ENCODE measurements around the gene CFLAR. TPM values are rescaled to one million over a fixed set of nuclear protein-coding genes. Genes with fewer than 3 reads are reported as not detected.
A peak's percentile ranks its signal among the peaks of the same experiment; 100 is the strongest.

CFLAR gene
- total and polyA plus RNA-seq, 8 donors: 34.6 to 101 (median 49.7) TPM

GRCh38 chr2:201191132-201191875, 75.3 kb downstream of the CFLAR start:
- Histone ChIP-seq H3K27ac (no peak overlapping the region), H3K27me3 (no peaks in the 10 kb centered on the region), H3K36me3 (peaks cover 0 to 7% (median 0%) of the 10 kb centered on the region in 3 donors), H3K4me1 (no peaks in the 10 kb centered on the region), H3K4me3 (no peak overlapping the region), H3K9me3 (no peaks in the 10 kb centered on the region)
- peak in 3 of 4 donors; percentile 28 to 42 (median 35) for ATAC-seq
- 50 to 58% methylated on average over 4 of the region's 4 CpGs for WGBS, 2 donors
- intact Hi-C loops (cut with DNase I): no loop called here
- no peak for FAIRE-seq
- no peak for TF ChIP-seq CTCF (IDR thresholded peaks at IDR 0.05)
- DNase-seq: no peak

GRCh38 chr2:201194097-201194496, 78.1 kb downstream of the CFLAR start:
- Histone ChIP-seq H3K4me3 (no peak overlapping the region), H3K27me3 (no peaks in the 10 kb centered on the region), H3K36me3 (peaks cover 0 to 10% (median 0%) of the 10 kb centered on the region in 3 donors), H3K9me3 (no peaks in the 10 kb centered on the region), H3K27ac (no peak overlapping the region), H3K4me1 (no peaks in the 10 kb centered on the region)
- DNase-seq: no peak
- intact Hi-C loops (cut with DNase I): no loop called here
- WGBS, 2 donors: 78 to 83% methylated on average over 3 of the region's 3 CpGs
- no peak for TF ChIP-seq CTCF (IDR thresholded peaks at IDR 0.05)
- ATAC-seq: no peak
- FAIRE-seq: peak; percentile 67

GRCh38 chr2:201195331-201195730, 79.4 kb downstream of the CFLAR start:
- Histone ChIP-seq H3K4me3 (no peak overlapping the region), H3K27ac (no peak overlapping the region), H3K4me1 (no peaks in the 10 kb centered on the region), H3K9me3 (no peaks in the 10 kb centered on the region), H3K27me3 (no peaks in the 10 kb centered on the region), H3K36me3 (peaks cover 0 to 10% (median 0%) of the 10 kb centered on the region in 3 donors)
- ATAC-seq (no peak), DNase-seq (no peak), FAIRE-seq (no peak)
- intact Hi-C loops (cut with DNase I): no loop called here
- WGBS, 2 donors: 76 to 97% methylated on average over 3 of the region's 3 CpGs
- no peak for TF ChIP-seq CTCF (IDR thresholded peaks at IDR 0.05)

- no peak for TF ChIP-seq CTCF (IDR thresholded peaks at IDR 0.05)
- no peak overlapping the region for H3K4me3 ChIP-seq
- H3K4me1 ChIP-seq: no peaks in the 10 kb centered on the region
- intact Hi-C loops (cut with DNase I): no loop called here
- WGBS, 2 donors: 78 to 84% methylated on average over 3 of the region's 3 CpGs
- FAIRE-seq (no peak), DNase-seq (no peak), ATAC-seq (no peak)
- peaks cover 0 to 10% (median 0%) of the 10 kb centered on the region in 3 donors for H3K36me3 ChIP-seq
- H3K9me3 ChIP-seq: no peaks in the 10 kb centered on the region
- no peaks in the 10 kb centered on the region for H3K27me3 ChIP-seq
- H3K27ac ChIP-seq: no peak overlapping the region
These were observed 80.0 kb downstream of the CFLAR start for GRCh38 chr2:201196003-201196402.

GRCh38 chr2:201196803-201197202, 80.8 kb downstream of the CFLAR start:
- FAIRE-seq (no peak), DNase-seq (no peak), ATAC-seq (no peak)
- no peak for TF ChIP-seq CTCF (IDR thresholded peaks at IDR 0.05)
- Histone ChIP-seq H3K36me3 (peaks cover 0 to 10% (median 0%) of the 10 kb centered on the region in 3 donors), H3K4me1 (no peaks in the 10 kb centered on the region), H3K4me3 (no peak overlapping the region), H3K9me3 (no peaks in the 10 kb centered on the region), H3K27me3 (no peaks in the 10 kb centered on the region), H3K27ac (no peak overlapping the region)
- 93 to 95% methylated on average over 1 of the region's 1 CpG for WGBS, 2 donors
- intact Hi-C loops (cut with DNase I): no loop called here
